ENCODE results near the gene CDC40.
"Not testable (repeated sequence)": the region's sequence is repeated elsewhere in the genome, so short reads cannot be mapped to it uniquely, and the experiment has no call there.

The CDC40 gene

DNA sequence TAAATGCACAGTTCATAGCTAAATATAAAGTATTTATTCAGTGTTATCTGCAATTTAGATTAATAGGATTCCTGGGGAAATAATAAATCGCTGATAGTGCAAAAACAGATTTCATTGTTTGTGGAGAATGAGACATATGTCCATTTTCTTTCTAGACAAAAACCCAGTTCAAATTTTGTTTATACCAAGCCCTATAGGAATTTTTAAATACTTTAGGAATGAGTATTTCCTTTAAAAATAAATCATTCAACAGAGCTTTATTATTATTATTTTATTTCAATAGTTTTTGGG, 91.5 kb downstream of the CDC40 start:
- no peak for DNase-seq

DNA sequence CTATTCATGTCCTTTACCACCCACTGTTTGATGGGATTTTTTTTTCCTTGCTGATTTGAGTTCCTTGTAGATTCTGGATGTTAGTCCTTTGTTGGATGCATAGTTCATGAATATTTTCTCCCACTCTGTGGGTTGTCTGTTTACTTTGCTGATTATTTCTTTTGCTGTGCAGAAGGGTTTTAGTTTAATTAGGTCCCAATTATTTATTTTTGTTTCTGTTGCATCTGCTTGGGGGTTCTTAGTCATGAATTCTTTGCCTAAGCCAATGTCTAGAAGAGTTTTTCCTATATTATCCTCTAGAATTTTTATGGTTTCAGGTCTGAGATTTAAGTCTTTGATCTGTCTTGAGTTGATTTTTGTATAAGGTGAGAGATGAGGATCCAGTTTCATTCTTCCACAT, 92.6 kb downstream of the CDC40 start:
- not testable (repeated sequence) for DNase-seq

DNA sequence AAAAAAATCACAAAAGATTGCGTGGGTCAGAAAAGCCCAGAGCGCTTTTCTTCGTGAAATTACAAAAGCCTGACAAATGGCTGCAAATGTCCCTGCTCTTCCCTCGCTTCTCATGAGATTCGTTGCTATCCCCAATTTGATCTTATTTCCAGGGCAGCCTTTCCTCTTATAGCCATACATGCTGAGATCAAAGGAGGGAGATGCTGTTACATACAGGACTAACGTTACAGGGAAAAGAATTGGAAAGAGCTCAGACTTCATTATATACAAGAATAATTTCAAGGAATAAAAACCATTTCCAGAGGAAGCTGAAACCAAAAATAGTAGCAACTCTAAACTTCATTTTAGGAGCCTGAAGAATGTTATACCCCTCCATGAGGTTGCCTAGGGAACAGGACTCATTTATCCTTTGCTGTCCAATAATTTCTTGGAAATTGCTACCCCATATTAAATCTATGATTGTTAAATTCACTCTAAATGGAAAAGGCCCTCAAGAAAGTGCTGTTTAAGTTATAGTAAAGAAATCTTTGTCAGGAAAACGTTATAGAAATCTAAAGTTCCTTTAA, 97.0 kb downstream of the CDC40 start:
- DNase-seq, result no peak
